Astrocyte of the spinal cord (primary cell): ENCODE results near the gene ARHGAP32.

Experiments
- DNase-seq: peaks from one replicate; pipeline ENCODE4 v3.0.0; 2011; ENCODE audit warnings: low read depth, low spot score
- H3K4me3 ChIP-seq: 2 replicates; pipeline ENCODE4 v1.5.1; 2011; ENCODE audit warnings: low read depth, mild to moderate bottlenecking, low read length, moderate library complexity
- in situ Hi-C: cut with HindIII; loops from 2 replicates; pipeline ENCODE4 v1.10.0; 2017; ENCODE audit warnings: low sequenced_read_pairs
- TF ChIP-seq, protein P1 (sequence below): IDR thresholded peaks from 2 replicates; pipeline ENCODE4 v1.5.1; 2012; ENCODE audit warnings: low read depth, mild to moderate bottlenecking, low read length, inconsistent platforms

ARHGAP32 gene

DNA sequence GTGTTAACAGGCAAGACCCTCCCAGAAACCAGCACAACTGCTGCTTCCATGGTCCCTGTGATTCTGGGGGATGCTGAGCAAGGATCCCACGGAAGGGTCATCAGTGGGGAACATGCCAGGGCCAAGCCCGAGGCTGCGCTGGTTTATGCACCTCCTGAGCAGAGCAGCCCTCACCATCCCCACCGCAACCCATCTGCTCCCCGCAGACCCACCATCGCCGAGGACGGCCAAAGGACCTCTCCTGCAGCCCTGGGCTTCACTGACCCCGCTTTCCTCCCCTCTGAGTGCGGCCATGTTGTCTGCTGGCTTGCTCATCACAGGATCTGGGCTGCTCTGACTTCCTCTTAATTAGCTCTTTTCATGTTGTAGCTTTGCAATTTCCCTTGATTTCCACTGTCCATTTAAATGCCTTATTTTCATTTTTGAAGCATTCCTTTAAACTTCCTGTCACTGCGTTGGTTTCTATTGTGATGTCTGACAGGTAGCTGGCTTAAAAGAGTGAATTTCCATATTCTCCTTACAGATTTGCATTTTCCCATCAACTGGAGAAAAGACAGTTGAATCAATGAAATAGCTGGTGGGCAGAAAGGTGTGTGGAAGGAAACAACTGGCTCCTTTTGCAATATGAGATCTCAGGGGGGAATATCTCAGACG lies 264.3 kb downstream of the ARHGAP32 start:
- in situ Hi-C loops: no loop called here
- TF ChIP-seq, protein P1, sequence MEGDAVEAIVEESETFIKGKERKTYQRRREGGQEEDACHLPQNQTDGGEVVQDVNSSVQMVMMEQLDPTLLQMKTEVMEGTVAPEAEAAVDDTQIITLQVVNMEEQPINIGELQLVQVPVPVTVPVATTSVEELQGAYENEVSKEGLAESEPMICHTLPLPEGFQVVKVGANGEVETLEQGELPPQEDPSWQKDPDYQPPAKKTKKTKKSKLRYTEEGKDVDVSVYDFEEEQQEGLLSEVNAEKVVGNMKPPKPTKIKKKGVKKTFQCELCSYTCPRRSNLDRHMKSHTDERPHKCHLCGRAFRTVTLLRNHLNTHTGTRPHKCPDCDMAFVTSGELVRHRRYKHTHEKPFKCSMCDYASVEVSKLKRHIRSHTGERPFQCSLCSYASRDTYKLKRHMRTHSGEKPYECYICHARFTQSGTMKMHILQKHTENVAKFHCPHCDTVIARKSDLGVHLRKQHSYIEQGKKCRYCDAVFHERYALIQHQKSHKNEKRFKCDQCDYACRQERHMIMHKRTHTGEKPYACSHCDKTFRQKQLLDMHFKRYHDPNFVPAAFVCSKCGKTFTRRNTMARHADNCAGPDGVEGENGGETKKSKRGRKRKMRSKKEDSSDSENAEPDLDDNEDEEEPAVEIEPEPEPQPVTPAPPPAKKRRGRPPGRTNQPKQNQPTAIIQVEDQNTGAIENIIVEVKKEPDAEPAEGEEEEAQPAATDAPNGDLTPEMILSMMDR: no peak
- no peak overlapping the region for H3K4me3 ChIP-seq
- no peak for DNase-seq

DNA sequence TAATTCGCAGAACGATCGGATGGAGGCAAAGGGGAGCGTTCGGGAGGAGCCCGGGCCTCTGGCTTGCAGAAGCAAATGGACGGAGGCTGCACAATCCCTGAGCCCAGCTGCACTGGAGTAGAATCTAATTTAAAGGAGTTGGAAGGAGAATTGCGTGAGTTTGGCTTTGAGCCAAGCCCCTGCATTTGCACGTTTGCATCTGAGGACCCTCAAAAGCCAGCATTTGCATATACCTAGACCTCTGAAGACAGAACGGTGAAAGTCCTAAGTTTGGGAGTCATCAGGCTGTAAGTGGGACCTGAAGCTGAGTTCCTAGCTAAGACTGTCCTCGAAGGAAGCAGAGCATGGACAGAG lies 265.0 kb downstream of the ARHGAP32 start:
- in situ Hi-C loops: no loop called here
- no peak for DNase-seq
- TF ChIP-seq, protein P1: no peak
- H3K4me3 ChIP-seq: no peak overlapping the region

DNA sequence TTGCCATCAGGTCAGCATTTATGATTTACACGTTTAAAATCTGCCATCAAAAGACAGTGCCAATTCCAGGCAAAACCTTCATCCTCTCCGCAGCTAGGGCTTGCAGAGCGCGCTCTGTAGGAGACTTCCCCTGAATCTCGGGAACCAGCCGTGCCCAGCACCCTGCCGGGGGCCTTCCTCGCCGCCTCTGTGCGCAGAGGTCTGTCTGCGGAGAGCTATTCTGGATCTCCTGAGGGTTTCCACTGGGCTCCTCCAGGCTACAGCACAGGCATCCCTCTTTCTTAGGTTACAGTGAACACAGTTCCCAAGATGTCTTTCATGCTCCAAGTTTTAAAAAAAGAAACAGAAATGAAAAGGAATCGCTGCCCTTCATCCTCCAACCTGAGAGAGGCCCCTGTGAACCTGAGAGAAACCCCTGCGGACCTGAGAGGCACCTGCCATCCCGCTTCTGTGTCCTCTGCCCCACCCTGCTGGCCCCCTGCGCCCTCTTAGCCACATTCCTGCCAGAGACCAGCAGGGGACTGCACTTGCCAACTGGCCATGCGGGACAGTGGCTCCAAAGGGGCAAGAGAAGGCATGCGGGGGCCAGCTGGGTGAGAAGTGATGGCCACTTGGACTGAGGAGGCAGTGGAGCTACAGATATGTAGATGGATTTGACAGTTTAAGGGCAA lies 265.6 kb downstream of the ARHGAP32 start:
- no peak overlapping the region for H3K4me3 ChIP-seq
- TF ChIP-seq, protein P1: no peak
- in situ Hi-C loops: no loop called here
- no peak for DNase-seq

DNA sequence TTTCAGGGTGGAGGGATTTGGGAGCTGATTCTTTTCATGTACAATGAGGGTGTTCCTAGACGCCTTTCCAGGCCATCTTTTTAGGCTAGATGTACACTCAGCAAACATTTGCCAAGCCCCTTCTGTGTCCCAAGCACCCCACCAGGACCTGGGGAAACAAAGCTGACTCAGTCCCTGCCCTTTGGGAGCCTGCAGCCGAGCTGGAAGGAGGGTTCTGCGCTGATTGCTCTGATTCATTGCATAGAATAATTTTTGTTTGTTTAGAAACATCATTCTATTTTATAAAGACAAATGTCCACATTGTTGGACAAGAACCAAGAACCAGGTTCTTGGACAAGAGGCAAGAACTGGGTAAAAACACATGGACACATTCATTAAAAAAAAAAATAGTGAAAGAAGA lies 266.1 kb downstream of the ARHGAP32 start:
- no peak for DNase-seq
- in situ Hi-C loops: no loop called here
- TF ChIP-seq, protein P1: no peak
- no peak overlapping the region for H3K4me3 ChIP-seq

DNA sequence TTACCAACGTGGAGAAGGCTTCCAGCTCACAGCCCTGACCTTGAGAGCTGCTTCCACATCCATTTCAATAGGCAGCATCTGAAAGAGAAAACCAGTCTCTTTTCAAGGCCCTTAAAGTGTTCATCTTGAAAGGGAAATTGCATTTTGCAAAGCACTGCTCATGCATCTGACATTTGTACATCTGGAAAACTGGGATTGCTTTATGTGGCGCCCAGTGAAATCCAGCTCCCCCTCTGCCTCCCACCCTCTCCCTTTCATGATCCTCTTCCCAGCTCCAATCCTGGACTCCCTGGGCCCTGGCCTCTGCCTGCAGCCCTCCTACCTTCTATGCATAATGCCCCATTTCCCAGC lies 266.9 kb downstream of the ARHGAP32 start:
- no peak for DNase-seq
- in situ Hi-C loops: no loop called here
- no peak overlapping the region for H3K4me3 ChIP-seq
- TF ChIP-seq, protein P1: no peak

DNA sequence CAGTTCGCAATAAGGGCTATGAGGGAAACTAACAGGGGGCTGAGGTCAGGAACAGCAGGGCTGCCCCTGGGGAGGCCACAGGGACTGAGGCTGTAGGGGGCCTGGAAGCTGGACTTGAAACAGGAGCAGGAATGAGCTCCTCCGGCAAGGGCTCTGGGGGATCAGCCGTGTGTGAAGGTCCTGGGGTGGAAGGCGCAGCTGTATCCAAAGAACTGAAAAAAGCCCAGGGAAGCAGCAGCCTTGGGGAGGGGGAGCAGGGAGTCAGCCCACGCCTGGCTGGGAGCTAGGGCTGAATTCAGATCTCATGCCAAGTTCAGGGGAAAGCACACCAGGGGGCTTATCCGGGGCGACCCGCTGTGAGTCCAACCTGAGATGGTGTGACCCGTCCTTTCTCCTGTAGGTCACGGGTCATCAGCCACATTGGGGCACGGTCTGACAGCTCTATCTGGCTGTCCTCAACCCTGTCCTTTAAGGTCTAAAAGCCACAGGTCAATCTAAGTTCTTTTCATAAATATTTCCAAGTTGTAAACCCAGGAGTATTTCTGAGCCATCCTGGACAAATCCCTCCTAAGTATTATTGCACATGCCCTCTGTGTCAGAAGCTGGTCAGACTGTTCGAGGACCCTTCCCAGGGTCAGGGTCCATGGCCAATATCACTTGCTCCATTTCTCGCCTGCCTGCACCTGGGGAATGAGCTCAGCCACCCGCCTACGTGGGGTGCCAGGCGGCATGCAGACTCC lies 267.4 kb downstream of the ARHGAP32 start:
- no peak overlapping the region for H3K4me3 ChIP-seq
- in situ Hi-C loops: no loop called here
- no peak for DNase-seq
- TF ChIP-seq, protein P1: no peak
